B cell (primary cell): ENCODE measurements around the gene TTLL5. TPM values are rescaled to one million over a fixed set of nuclear protein-coding genes. Genes with fewer than 3 reads are reported as not detected.

ENCODE experiments used
- ATAC-seq: fragments of 200-7000 bp; cut with Tn5 transposase; one replicate; pipeline ENCODE4 v1.10.0; 2021; ENCODE audit warnings: low read depth, mild to moderate bottlenecking, moderate number of reproducible peaks, moderate library complexity
- CTCF ChIA-PET: fragments of 350-600 bp; sonication (Branson Sonifier 250); formaldehyde crosslinking; loops from one replicate; lab custom pipeline; 2021; ENCODE audit warnings: antibody characterized with exemption, inconsistent platforms; lab: Charles Lee
- POLR2A ChIA-PET: fragments of 350-600 bp; sonication (Branson Sonifier 250); formaldehyde crosslinking; loops from one replicate; lab custom pipeline; 2021; ENCODE audit warnings: antibody characterized with exemption; lab: Charles Lee
- DNase-seq: peaks from one replicate; pipeline ENCODE4 v3.0.0; 2013
- H2AFZ ChIP-seq: 2 replicates; pipeline ENCODE4 v1.6.1; 2012; ENCODE audit warnings: mild to moderate bottlenecking, low read depth, low read length; ENCODE audit not compliant: insufficient read depth, poor library complexity, severe bottlenecking
- H3K27ac ChIP-seq, 2 donors: 1 replicate in 1 of 2; 2 replicates in 1 of 2; pipeline ENCODE4 v1.5.1; 2012 to 2013; ENCODE audit warnings: low read length in 2 of 2, mild to moderate bottlenecking in 2 of 2, moderate library complexity in 1 of 2
- H3K27me3 ChIP-seq, 4 experiments: fragments of 200-600 bp in 1 of 4; sonication (generic) in 1 of 4; replicated peaks in 1 of 4; 1 replicate in 2 of 4; 2 replicates in 2 of 4; pipeline versions ENCODE4 v1.6.1 to v1.7.0; 2013 to 2016; ENCODE audit warnings: low read length in 3 of 4, mild to moderate bottlenecking in 2 of 4, mixed read lengths in 1 of 4, moderate library complexity in 1 of 4; ENCODE audit not compliant: insufficient read depth in 4 of 4, control insufficient read depth in 3 of 4; ENCODE audit errors: control extremely low read depth in 1 of 4
- H3K36me3 ChIP-seq, 2 experiments: replicated peaks in 1 of 2; 1 replicate in 1 of 2; 2 replicates in 1 of 2; pipeline versions ENCODE4 v1.6.1 to v1.7.1; 2013; ENCODE audit warnings: low read length in 1 of 2; ENCODE audit not compliant: insufficient read depth in 2 of 2, control insufficient read depth in 1 of 2; ENCODE audit errors: control extremely low read depth in 1 of 2, extremely low read depth in 1 of 2
- H3K4me1 ChIP-seq, 2 donors: fragments of 200-600 bp in 1 of 2; sonication (generic) in 1 of 2; 1 replicate in 1 of 2; 2 replicates in 1 of 2; pipeline versions ENCODE4 v1.5.1 to v1.6.1; 2013 to 2017; ENCODE audit warnings: low read length in 2 of 2; ENCODE audit not compliant: control insufficient read depth in 2 of 2, insufficient read depth in 2 of 2
- H3K4me2 ChIP-seq: replicated peaks from 2 replicates; pipeline ENCODE3; 2012; ENCODE audit warnings: mild to moderate bottlenecking, low read depth, low read length; ENCODE audit not compliant: poor library complexity, severe bottlenecking
- H3K4me3 ChIP-seq, 5 experiments: fragments of 200-600 bp in 1 of 5; sonication (generic) in 1 of 5; 1 replicate in 3 of 5; 2 replicates in 2 of 5; pipeline versions ENCODE4 v1.5.1 to v1.7.0; 2011 to 2016; ENCODE audit warnings: low read length in 4 of 5, mild to moderate bottlenecking in 4 of 5, low read depth in 2 of 5, control low read depth in 1 of 5, moderate library complexity in 1 of 5; ENCODE audit not compliant: insufficient read depth in 1 of 5; ENCODE audit errors: control extremely low read depth in 1 of 5, extremely low read depth in 1 of 5
- H3K79me2 ChIP-seq: fragments of 200-600 bp; sonication (generic); one replicate; pipeline ENCODE4 v1.6.0; 2016; ENCODE audit warnings: low read length; ENCODE audit not compliant: control insufficient read depth, insufficient read depth
- H3K9ac ChIP-seq: fragments of 200-600 bp; sonication (generic); 2 replicates; pipeline ENCODE4 v1.6.1; 2017; ENCODE audit warnings: mild to moderate bottlenecking, low read length, moderate library complexity
- H3K9me3 ChIP-seq, 3 donors: one replicate each; pipeline versions ENCODE4 v1.6.1 to v1.7.1; 2013; ENCODE audit warnings: low read length in 2 of 3; ENCODE audit not compliant: control insufficient read depth in 2 of 3, insufficient read depth in 1 of 3; ENCODE audit errors: control extremely low read depth in 1 of 3
- H4K20me1 ChIP-seq: 2 replicates; pipeline ENCODE4 v1.6.0; 2012; ENCODE audit warnings: mild to moderate bottlenecking, low read length; ENCODE audit not compliant: insufficient read depth, control insufficient read depth, poor library complexity, severe bottlenecking
- H3K27ac Mint-ChIP-seq: one replicate; pipeline ENCODE4 v1.8.0; 2021; ENCODE audit warnings: mixed read lengths
- H3K27me3 Mint-ChIP-seq: one replicate; pipeline ENCODE4 v1.8.0; 2021; ENCODE audit warnings: mixed read lengths
- H3K4me1 Mint-ChIP-seq: one replicate; pipeline ENCODE4 v1.8.0; 2021; ENCODE audit warnings: mixed read lengths
- H3K4me3 Mint-ChIP-seq: one replicate; pipeline ENCODE4 v1.8.0; 2021; ENCODE audit warnings: mixed read lengths
- H3K9me3 Mint-ChIP-seq: one replicate; pipeline ENCODE4 v1.8.0; 2022; ENCODE audit warnings: mixed read lengths; ENCODE audit not compliant: insufficient read depth
- EZH2 ChIP-seq: IDR thresholded peaks from 2 replicates; pipeline ENCODE4 v1.6.1; 2012; ENCODE audit warnings: borderline replicate concordance, low read depth, mild to moderate bottlenecking, moderate library complexity, low read length; ENCODE audit not compliant: insufficient read depth, poor library complexity, severe bottlenecking
- WGBS: methylation state at CpG from one replicate; pipeline ENCODE4 v1.1.5; 2013; ENCODE audit warnings: missing lambda C conversion rate; ENCODE audit not compliant: insufficient coverage; 5-methylcytosine and 5-hydroxymethylcytosine counted together
- intact Hi-C: fragments of 100-400 bp; cut with micrococcal nuclease; formaldehyde crosslinking; loops from one replicate; pipeline ENCODE4 v1.10.0; 2022
- polyA plus RNA-seq: library from polyadenylated mRNA; depleted of rRNA; stranded (reverse); fragments of >200 nt; gene quantifications from 2 replicates; pipeline ENCODE4 v1.2.3, GENCODE V29; 2012
- total RNA-seq, 2 donors: library from RNA; stranded (reverse); fragments of 120-200 nt in 1 of 2; gene quantifications; 1 replicate in 1 of 2; 2 replicates in 1 of 2; pipeline versions ENCODE4 v1.2.3 to v1.2.4, GENCODE V29; 2013 to 2022
- TF ChIP-seq, protein P1 (sequence below): fragments of 200-600 bp; IDR thresholded peaks from one replicate; pipeline ENCODE4 v1.8.0; 2022; ENCODE audit warnings: antibody characterized with exemption, mild to moderate bottlenecking

The TTLL5 gene
- total and polyA plus RNA-seq, 2 donors (not counting 1 experiment from before 2014, with no cell fraction given), result 10.9 to 50.9 TPM

DNA sequence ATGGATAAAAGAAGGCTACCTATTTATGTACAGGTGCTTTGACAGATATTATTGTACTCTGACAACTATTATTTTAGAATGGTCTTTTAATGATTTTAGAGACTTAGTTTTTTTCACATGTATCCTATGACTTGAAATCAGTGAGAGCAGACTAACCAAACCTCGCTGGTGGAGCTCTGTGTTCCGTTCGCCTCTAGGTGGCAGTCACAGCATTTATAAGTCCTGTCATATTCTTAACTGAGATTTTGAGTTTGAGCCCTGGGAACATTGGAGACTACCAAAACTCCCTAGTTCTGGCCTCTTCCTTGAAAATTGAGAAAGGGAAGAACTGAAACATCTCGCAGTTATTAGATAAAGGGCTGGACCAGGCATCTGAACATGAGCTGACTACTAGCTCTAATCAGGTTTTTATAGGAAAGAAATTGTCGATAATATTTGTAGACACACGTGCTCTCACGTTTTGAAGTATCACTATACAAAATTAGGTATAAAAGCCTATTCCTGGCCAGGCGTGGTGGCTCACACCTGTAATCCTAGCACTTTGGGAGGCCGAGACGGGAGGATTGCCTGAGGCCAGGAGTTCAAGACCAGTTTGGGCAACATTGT is 48.3 kb downstream of the TTLL5 start:
- Histone ChIP-seq H3K9ac (no peak overlapping the region), H2AFZ (no peak overlapping the region), H3K4me1 (no peaks in the 10 kb centered on the region), H3K79me2 (no peaks in the 10 kb centered on the region), H3K4me2 (no peak overlapping the region), H3K27me3 (no peaks in the 10 kb centered on the region), H4K20me1 (no peaks in the 10 kb centered on the region), H3K27ac (no peak overlapping the region), H3K4me3 (no peak overlapping the region), H3K36me3 (peaks cover 3 to 7% of the 10 kb centered on the region in 2 experiments), H3K9me3 (no peaks in the 10 kb centered on the region)
- Mint-ChIP-seq H3K27me3 (no peaks in the 10 kb centered on the region), H3K27ac (no peak overlapping the region), H3K4me3 (no peak overlapping the region), H3K4me1 (no peaks in the 10 kb centered on the region), H3K9me3 (no peaks in the 10 kb centered on the region)
- ChIA-PET POLR2A (no interaction called here), CTCF (interaction anchor here (0.6 to 8.5 kb wide), 32 partner anchors 9 to 1969 kb away, joined by 3 to 197 read pairs (median 4); partner anchors contain the start of genes FLVCR2, IFT43 and TGFB3)
- intact Hi-C loops, result loop anchor here (1.0 to 5.0 kb wide), 2 partner anchors 173 to 273 kb away; no protein-coding TSS in a partner anchor
- peak; percentile 51 for ATAC-seq
- WGBS, result 88% methylated on average over 2 of the region's 10 CpGs
- TF ChIP-seq, protein P1, sequence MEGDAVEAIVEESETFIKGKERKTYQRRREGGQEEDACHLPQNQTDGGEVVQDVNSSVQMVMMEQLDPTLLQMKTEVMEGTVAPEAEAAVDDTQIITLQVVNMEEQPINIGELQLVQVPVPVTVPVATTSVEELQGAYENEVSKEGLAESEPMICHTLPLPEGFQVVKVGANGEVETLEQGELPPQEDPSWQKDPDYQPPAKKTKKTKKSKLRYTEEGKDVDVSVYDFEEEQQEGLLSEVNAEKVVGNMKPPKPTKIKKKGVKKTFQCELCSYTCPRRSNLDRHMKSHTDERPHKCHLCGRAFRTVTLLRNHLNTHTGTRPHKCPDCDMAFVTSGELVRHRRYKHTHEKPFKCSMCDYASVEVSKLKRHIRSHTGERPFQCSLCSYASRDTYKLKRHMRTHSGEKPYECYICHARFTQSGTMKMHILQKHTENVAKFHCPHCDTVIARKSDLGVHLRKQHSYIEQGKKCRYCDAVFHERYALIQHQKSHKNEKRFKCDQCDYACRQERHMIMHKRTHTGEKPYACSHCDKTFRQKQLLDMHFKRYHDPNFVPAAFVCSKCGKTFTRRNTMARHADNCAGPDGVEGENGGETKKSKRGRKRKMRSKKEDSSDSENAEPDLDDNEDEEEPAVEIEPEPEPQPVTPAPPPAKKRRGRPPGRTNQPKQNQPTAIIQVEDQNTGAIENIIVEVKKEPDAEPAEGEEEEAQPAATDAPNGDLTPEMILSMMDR, result peak; percentile 86
- no peak for TF ChIP-seq EZH2
- DNase-seq, result peak; percentile 75

DNA sequence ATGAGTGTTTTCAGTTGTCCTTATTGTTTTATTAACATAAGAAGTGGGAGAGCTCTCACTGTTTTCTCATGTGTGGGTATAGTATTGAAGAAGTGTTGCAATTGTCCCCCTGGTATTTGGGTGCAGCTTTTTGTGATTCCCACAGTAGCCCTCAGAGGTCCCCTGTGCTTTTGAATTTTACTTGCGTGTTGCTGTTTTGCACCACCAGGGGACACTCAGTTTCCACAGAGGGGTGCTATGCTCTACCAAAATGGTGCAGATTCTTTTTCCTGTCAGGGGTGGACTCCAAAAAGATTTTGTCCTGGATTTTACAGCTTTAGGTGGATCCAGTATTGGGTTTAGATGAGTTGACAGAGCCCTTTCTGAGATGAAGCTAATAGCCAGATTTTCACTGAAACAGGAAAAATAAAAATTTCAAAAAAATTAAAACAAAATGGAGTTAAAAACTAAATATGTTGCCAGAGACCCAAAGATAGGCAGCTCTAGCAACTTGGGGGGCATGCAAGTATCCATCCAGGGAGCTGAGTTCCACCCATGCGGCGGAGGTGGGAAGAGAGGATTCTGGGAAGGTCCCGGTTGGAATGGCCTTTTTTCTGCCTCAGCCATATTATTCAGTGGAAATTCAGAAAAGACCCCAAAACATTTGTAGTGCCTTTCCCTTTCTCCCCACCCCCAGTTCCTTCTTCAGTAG is 50.2 kb downstream of the TTLL5 start:
- ChIA-PET POLR2A (no interaction called here), CTCF (interaction anchor here (0.6 to 8.5 kb wide), 6 partner anchors 9 to 641 kb away, joined by 3 to 197 read pairs (median 18); partner anchors contain the start of genes IFT43 and TGFB3)
- no peaks in the 10 kb centered on the region for H3K9me3 ChIP-seq
- Mint-ChIP-seq H3K9me3 (no peaks in the 10 kb centered on the region), H3K4me1 (no peaks in the 10 kb centered on the region), H3K4me3 (no peak overlapping the region), H3K27me3 (no peaks in the 10 kb centered on the region), H3K27ac (no peak overlapping the region)
- no peak overlapping the region for H3K27ac ChIP-seq
- DNase-seq (peak; percentile 35), ATAC-seq (no peak)
- no peaks in the 10 kb centered on the region for H3K27me3 ChIP-seq
- TF ChIP-seq, protein P1, result peak; percentile 50
- no peak for TF ChIP-seq EZH2
- WGBS, result 95% methylated on average over 2 of the region's 4 CpGs
- H4K20me1 ChIP-seq, result no peaks in the 10 kb centered on the region
- no peak overlapping the region for H3K9ac ChIP-seq
- H3K4me3 ChIP-seq, result no peak overlapping the region
- H3K4me1 ChIP-seq, result no peaks in the 10 kb centered on the region
- intact Hi-C loops, result no loop called here
- no peaks in the 10 kb centered on the region for H3K79me2 ChIP-seq
- H2AFZ ChIP-seq, result no peak overlapping the region
- no peak overlapping the region for H3K4me2 ChIP-seq
- peaks cover 1 to 4% of the 10 kb centered on the region in 2 experiments for H3K36me3 ChIP-seq
